Adrenal gland (tissue), 12 donors: ENCODE measurements around the gene LAMC2. TPM values are rescaled to one million over a fixed set of nuclear protein-coding genes. Genes with fewer than 3 reads are reported as not detected.

Experiments used
- DNase-seq, 7 donors: peaks; one replicate each; pipeline ENCODE4 v3.0.0-alpha.2; 2019 to 2020
- H3K27ac ChIP-seq, 5 donors: fragments of 200-600 bp; sonication (generic) in 4 of 5; 1 replicate in 3 of 5; 2 replicates in 2 of 5; pipeline versions ENCODE4 v1.5.1 to v1.8.0; 2016 to 2020; ENCODE audit warnings: mild to moderate bottlenecking in 1 of 5
- H3K27me3 ChIP-seq: fragments of 200-600 bp; 2 replicates; pipeline ENCODE4 v1.8.0; 2021
- H3K36me3 ChIP-seq, 2 donors: fragments of 200-600 bp; replicated peaks in 1 of 2; 1 replicate in 1 of 2; 2 replicates in 1 of 2; pipeline versions ENCODE4 v1.5.1 to v1.8.0; 2018 to 2022
- H3K4me1 ChIP-seq, 2 donors: fragments of 200-600 bp; replicated peaks in 1 of 2; 1 replicate in 1 of 2; 2 replicates in 1 of 2; pipeline versions ENCODE4 v1.5.1 to v1.8.0; 2018 to 2021
- H3K4me3 ChIP-seq, 4 donors: fragments of 200-600 bp; sonication (generic) in 3 of 4; one replicate each; pipeline ENCODE4 v1.5.1; 2016 to 2018
- H3K9me3 ChIP-seq, 3 donors: fragments of 200-600 bp; sonication (generic) in 1 of 3; replicated peaks in 1 of 3; 1 replicate in 2 of 3; 2 replicates in 1 of 3; pipeline versions ENCODE4 v1.5.1 to v1.8.0; 2016 to 2021
- POLR2A ChIP-seq, 2 donors: fragments of 450-650 bp; IDR thresholded peaks; one replicate each; pipeline ENCODE4 v1.6.1; 2017; ENCODE audit warnings: antibody characterized with exemption in 2 of 2, mild to moderate bottlenecking in 2 of 2, moderate library complexity in 1 of 2
- WGBS, 4 donors: extraction: QIAGEN DNeasy Blood & Tissue Kit in 2 of 4; methylation state at CpG; one replicate each; pipeline versions ENCODE4 v1.1.5 to v1.1.7; 2013 to 2017; 5-methylcytosine and 5-hydroxymethylcytosine counted together
- intact Hi-C, 2 donors: fragments of 100-400 bp; cut with DNase I; formaldehyde crosslinking; loops; one replicate each; pipeline versions ENCODE4 v1.14.1 to v1.15.0; 2022 to 2023
- polyA plus RNA-seq, 3 donors: library from polyadenylated mRNA; stranded (reverse); fragments of 200-250 nt in 2 of 3; fragments of 350-450 nt in 1 of 3; fragmentation: Illumina TruSeq in 1 of 3; extraction: RNeasy Lipid Tissue Mini Kit (QIAGEN cat#74804) in 1 of 3; gene quantifications; one replicate each; pipeline ENCODE4 v1.2.3, GENCODE V29; 2013 to 2014
- total RNA-seq, 9 donors: library from RNA; depleted of rRNA in 4 of 9; stranded (reverse); fragments of >200 nt in 4 of 9; fragments of 120-200 nt in 1 of 9; fragmentation: NEBNext Ultra II Directional in 1 of 9; extraction: Animal tissue kit (Norgen Biotek cat#: 25700) in 1 of 9; gene quantifications; one replicate each; pipeline versions ENCODE4 v1.1.0 to v1.2.4, GENCODE V29; 2013 to 2023
- TF ChIP-seq, protein P1 (sequence below), 6 experiments: fragments of 450-650 bp in 4 of 6; fragments of 200-600 bp in 2 of 6; sonication (generic) in 1 of 6; IDR thresholded peaks; 1 replicate in 5 of 6; 2 replicates in 1 of 6; pipeline versions ENCODE4 v1.5.1 to v1.8.0; 2016 to 2021; ENCODE audit warnings: antibody characterized with exemption in 6 of 6, mild to moderate bottlenecking in 2 of 6, moderate library complexity in 1 of 6
- donor health status: healthy with polysubstance abuse.
- donor health status: Bipolar disorder and iron deficiency.
- donor health status: DM: yes; HTN: yes; CAD: no.
- donor health status: DM: no; HTN: no; CAD: no.
- donor health status: DM: no; HTN: no; CAD: no.
- donor health status: DM: yes; HTN: yes; CAD: no.

The LAMC2 gene
- total and polyA plus RNA-seq, 12 donors, result 0.04 to 1.4 (median 0.16) TPM; not detected in 1

DNA sequence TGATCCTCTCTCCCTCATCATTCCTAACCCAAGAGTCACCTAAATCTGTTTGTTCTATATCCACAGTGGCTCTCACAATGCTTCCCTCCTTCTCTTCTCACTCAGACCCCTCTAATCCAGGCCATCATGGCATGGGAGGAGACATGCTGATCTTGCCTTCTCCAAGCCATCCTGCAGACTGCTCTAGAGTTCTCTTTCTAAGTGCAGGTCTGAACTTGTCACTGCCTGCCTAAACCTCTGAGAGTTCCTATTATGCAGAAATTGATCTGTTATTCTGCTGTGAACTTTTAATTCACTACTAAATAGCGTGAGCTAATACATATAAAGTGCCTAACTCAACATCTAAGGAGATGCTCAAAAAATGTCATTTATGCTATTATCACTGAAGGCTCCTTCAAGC lies 26.8 kb downstream of the LAMC2 start:
- H3K4me1 ChIP-seq, result no peaks in the 10 kb centered on the region
- H3K9me3 ChIP-seq, result no peaks in the 10 kb centered on the region
- 79 to 96% (median 92%) methylated on average over 1 of the region's 1 CpG for WGBS, 4 donors
- intact Hi-C loops, result no loop called here
- H3K4me3 ChIP-seq, result no peak overlapping the region
- no peaks in the 10 kb centered on the region for H3K36me3 ChIP-seq
- TF ChIP-seq, protein P1, sequence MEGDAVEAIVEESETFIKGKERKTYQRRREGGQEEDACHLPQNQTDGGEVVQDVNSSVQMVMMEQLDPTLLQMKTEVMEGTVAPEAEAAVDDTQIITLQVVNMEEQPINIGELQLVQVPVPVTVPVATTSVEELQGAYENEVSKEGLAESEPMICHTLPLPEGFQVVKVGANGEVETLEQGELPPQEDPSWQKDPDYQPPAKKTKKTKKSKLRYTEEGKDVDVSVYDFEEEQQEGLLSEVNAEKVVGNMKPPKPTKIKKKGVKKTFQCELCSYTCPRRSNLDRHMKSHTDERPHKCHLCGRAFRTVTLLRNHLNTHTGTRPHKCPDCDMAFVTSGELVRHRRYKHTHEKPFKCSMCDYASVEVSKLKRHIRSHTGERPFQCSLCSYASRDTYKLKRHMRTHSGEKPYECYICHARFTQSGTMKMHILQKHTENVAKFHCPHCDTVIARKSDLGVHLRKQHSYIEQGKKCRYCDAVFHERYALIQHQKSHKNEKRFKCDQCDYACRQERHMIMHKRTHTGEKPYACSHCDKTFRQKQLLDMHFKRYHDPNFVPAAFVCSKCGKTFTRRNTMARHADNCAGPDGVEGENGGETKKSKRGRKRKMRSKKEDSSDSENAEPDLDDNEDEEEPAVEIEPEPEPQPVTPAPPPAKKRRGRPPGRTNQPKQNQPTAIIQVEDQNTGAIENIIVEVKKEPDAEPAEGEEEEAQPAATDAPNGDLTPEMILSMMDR (IDR thresholded peaks at IDR 0.05), result no peak
- no peak for TF ChIP-seq POLR2A (IDR thresholded peaks at IDR 0.05)
- H3K27ac ChIP-seq, result no peak overlapping the region
- no peaks in the 10 kb centered on the region for H3K27me3 ChIP-seq
- no peak for DNase-seq

DNA sequence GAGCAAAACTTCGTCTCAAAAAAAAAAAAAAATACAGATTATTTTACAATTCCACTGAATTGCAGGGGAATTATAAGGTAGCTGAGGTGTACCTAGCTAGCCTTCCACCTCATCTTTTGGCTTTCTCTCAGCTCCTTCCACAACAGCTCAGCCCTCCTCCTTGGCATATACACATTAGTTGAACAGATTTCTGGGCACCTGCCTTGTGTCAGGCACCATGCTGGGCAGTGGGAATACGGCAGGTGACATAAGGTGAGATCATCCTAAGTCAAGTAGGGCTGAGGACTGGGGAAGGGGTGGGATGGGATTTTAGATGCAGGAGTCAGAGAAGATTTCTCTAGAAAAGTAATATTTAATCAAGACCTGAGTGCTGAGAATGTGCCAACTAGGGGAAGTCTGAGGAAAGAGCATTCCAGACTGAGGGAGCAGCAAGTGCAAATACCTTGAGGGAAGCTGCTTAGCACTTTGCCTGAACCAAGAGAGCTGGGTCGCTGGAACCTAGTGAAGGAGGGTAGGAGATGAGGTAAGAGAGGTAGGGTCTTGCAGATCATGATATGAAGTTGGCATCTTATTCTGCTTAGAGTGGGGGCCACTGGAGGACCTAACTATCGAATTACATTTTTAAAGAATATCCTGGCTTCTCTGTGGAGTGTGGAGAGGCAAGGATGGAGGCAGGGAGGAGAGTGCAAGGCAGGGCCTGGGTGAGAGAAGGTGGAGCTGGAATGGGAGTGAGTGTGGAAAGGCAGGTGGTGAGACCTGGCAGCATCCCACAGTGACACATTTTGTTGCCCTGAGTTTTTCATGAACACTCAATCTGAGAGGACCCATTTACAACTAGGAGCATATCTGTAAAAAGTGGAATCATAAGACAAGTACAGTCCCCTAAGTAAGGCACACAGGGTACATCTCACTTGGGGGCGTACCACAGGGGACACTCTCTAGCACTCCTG lies 28.2 kb downstream of the LAMC2 start:
- H3K9me3 ChIP-seq, result no peaks in the 10 kb centered on the region
- no peaks in the 10 kb centered on the region for H3K4me1 ChIP-seq
- intact Hi-C loops, result no loop called here
- H3K27me3 ChIP-seq, result no peaks in the 10 kb centered on the region
- DNase-seq, result no peak
- no peaks in the 10 kb centered on the region for H3K36me3 ChIP-seq
- H3K27ac ChIP-seq, result no peak overlapping the region
- no peak overlapping the region for H3K4me3 ChIP-seq
- TF ChIP-seq, protein P1 (IDR thresholded peaks at IDR 0.05), result no peak
- WGBS, 4 donors, result 76 to 84% (median 82%) methylated on average over 5 of the region's 5 CpGs

DNA sequence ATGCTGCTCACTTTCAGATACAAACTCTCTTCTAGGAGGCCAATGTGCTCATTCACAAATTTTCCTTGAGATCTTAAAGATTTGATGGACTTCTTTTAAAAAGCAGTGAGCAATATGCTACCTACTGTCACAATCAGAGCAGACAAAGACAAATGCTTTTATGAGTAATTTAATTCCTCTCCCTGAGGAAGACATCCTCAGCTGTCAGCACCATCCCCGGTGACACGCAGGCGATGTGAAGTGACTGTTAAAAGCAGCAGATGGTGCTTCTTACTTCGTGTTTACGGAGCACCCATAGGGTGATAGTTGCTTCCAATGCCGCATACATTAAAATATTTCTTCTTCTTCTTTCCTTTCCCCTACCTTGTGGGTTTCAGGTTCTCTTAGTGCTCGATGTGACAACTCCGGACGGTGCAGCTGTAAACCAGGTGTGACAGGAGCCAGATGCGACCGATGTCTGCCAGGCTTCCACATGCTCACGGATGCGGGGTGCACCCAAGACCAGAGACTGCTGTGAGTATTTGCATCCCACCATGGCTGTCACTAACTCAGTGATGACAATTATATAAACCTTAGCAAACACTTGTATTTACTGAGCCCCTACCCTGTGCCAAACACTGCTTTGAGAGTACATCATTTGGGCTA lies 29.1 kb downstream of the LAMC2 start:
- 75 to 89% (median 84%) methylated on average over 13 of the region's 13 CpGs for WGBS, 4 donors
- no peaks in the 10 kb centered on the region for H3K9me3 ChIP-seq
- intact Hi-C loops, result no loop called here
- H3K27me3 ChIP-seq, result no peaks in the 10 kb centered on the region
- H3K4me3 ChIP-seq, result no peak overlapping the region
- TF ChIP-seq POLR2A (IDR thresholded peaks at IDR 0.05), result no peak
- TF ChIP-seq, protein P1 (IDR thresholded peaks at IDR 0.05), result no peak
- H3K36me3 ChIP-seq, result no peaks in the 10 kb centered on the region
- no peaks in the 10 kb centered on the region for H3K4me1 ChIP-seq
- no peak for DNase-seq
- no peak overlapping the region for H3K27ac ChIP-seq

DNA sequence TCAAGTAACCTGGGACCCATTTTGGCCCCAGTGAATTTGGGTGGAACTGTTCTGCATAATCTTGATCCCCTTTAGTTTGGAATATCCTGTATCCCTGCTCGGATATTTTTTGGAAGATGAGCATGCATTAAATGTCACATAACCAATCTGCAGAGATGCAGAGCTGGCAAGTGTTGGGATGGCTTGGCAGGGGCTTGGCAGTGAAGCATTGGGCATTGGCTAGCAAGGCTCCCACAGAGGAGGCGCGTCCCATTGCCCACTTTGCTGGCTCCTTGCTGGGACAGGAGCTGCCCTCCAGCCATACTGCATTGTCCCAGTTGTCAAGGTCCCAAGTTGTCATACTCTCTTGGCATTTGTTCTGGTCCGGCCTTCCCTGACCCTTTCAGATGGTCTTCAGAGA lies 29.9 kb downstream of the LAMC2 start:
- Histone ChIP-seq H3K27me3 (no peaks in the 10 kb centered on the region), H3K27ac (no peak overlapping the region), H3K36me3 (no peaks in the 10 kb centered on the region), H3K9me3 (no peaks in the 10 kb centered on the region), H3K4me1 (no peaks in the 10 kb centered on the region), H3K4me3 (no peak overlapping the region)
- intact Hi-C loops, result no loop called here
- WGBS, 4 donors, result 83 to 88% (median 84%) methylated on average over 2 to 4 of the region's 4 CpGs
- DNase-seq, result no peak
- TF ChIP-seq POLR2A (IDR thresholded peaks at IDR 0.05), result no peak
- TF ChIP-seq, protein P1 (IDR thresholded peaks at IDR 0.05), result no peak
